ENCODE results near the gene SPACA7. TPM values are rescaled to one million over a fixed set of nuclear protein-coding genes. Genes with fewer than 3 reads are reported as not detected.
"Not testable (repeated sequence)": the region's sequence is repeated elsewhere in the genome, so short reads cannot be mapped to it uniquely, and the experiment has no call there.

The SPACA7 gene
- total RNA-seq, 2 donors from 2014 or later: not detected

GRCh38 chr13:112395941-112396340 lies 19.8 kb downstream of the SPACA7 start:
- DNase-seq; intact Hi-C loops (cut with DNase I, micrococcal nuclease); ATAC-seq: not testable (repeated sequence)

- intact Hi-C loops (cut with DNase I, micrococcal nuclease): no loop called here
- ATAC-seq (no peak), DNase-seq (no peak)
These were observed 21.0 kb downstream of the SPACA7 start for GRCh38 chr13:112397108-112397507.

DNA sequence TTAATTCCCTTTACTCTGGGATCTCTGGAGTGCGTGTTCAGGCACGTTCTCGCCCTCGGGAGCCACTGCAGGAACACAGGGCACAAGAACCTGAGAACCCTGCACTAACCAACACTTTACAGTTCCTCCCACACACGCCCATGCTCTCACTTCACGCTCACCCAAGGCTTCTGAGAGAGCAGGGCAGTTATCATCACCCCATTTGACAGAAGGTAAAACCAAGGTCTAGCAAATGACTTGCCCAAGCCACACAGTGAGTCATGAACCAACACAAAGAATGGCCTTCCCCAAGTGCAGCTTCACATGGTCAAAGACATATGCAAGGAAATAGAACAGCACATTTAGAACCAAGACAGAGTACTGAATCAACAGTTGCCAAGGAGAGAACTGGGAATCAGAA lies 22.2 kb downstream of the SPACA7 start:
- ATAC-seq; DNase-seq; intact Hi-C loops (cut with DNase I, micrococcal nuclease): not testable (repeated sequence)

GRCh38 chr13:112409828-112410227 lies 33.7 kb downstream of the SPACA7 start:
- intact Hi-C loops (cut with DNase I, micrococcal nuclease); DNase-seq; ATAC-seq: not testable (repeated sequence)

GRCh38 chr13:112416647-112417046 lies 40.5 kb downstream of the SPACA7 start:
- no peak for ATAC-seq
- intact Hi-C loops (cut with DNase I, micrococcal nuclease): no loop called here
- DNase-seq: no peak

DNA sequence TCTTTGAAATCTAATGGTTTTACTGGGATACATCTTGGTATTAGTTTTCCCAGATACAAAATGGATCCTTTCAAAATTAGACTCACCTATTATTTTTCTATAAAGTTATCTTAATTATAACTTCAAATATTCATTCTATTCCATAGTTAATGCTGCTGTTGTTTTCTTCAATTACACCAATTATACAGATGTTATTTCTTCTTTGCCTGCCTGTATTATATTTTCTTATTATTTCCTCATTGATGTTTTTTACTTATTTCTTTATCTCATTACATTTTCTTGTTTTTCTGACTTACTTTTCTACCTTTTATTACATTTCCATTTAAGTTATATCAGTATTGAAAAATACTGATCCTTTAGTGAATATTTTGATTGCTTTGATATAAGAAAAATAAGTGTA lies 40.9 kb downstream of the SPACA7 start:
- DNase-seq: no peak
- no peak for ATAC-seq
- intact Hi-C loops (cut with DNase I, micrococcal nuclease): no loop called here

GRCh38 chr13:112424098-112424497 lies 47.9 kb downstream of the SPACA7 start:
- DNase-seq (no peak), ATAC-seq (no peak)
- intact Hi-C loops (cut with DNase I, micrococcal nuclease): no loop called here

DNA sequence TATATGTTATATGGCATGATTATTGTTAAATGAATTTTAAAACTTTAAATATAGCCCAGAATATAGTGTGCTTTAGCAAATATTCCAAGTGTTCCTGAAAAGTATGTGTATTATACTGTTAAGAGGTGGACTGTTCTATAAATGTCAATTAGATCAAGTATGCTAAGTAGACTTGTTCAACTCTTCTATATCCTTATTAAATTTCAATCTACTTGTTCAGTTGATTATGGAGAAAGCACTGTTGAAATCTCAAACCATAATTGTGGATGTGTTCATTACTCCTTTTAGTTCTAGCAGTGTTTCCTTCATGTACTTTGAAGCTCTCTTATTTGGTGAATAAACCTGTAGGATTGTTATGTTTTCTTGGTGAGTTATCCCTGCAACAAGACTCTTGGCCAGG lies 52.5 kb downstream of the SPACA7 start:
- ATAC-seq (no peak), DNase-seq (no peak)
- intact Hi-C loops (cut with DNase I, micrococcal nuclease): no loop called here

DNA sequence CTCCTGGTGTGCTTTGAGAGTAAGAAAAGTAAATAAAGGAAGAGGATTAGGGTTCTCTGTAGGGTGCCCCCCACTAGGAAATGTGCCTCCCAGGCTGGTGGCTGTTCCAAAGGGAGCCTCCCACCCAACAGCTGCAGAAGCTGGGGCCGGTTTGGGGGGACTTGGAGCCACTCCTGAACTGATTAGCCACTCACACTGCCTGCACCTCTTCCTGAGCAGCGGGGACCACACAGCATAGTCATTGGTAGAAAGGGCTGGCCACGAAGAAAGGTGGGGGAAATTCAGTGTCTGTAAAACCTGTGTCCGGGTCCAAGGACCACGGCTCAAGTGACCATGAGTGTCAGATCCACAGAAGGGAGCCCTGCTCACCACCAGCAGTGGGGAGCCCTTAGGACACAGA lies 55.6 kb downstream of the SPACA7 start:
- intact Hi-C loops (cut with DNase I, micrococcal nuclease): no loop called here
- no peak for ATAC-seq
- DNase-seq: no peak

- intact Hi-C loops (cut with DNase I, micrococcal nuclease); DNase-seq; ATAC-seq: not testable (repeated sequence)
These were observed 56.6 kb downstream of the SPACA7 start for GRCh38 chr13:112432734-112433133.

GRCh38 chr13:112433517-112433916 lies 57.4 kb downstream of the SPACA7 start:
- DNase-seq; ATAC-seq; intact Hi-C loops (cut with DNase I, micrococcal nuclease): not testable (repeated sequence)

- ATAC-seq (no peak), DNase-seq (no peak)
- intact Hi-C loops (cut with DNase I, micrococcal nuclease): no loop called here
These were observed 57.9 kb downstream of the SPACA7 start for GRCh38 chr13:112434032-112434431.

DNA sequence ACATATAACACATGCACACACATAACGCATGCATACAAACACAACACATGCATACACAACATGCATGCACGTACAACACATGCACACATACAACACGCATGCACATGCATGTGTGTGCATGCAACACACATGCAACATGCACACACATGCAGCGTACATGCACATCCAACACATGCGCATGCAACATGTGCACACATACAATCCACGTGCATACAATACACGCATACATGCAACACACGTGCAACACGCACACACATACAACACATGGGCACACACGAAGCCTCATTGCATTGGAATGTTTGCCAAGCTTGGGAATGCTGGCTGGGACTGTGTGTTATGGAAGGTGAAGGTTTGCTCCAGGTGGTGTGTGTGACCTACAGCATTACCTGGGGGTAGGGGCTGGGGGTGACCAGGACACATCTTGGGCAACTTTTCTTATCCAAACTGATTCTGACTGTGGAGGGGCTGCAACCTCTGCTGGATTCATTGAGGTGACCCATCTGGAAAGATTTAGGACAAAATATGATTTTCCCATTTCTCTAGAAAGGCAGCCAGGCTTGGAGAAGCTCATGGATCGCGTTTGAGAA lies 58.9 kb downstream of the SPACA7 start:
- intact Hi-C loops (cut with DNase I, micrococcal nuclease): no loop called here
- DNase-seq: no peak
- no peak for ATAC-seq

GRCh38 chr13:112435973-112436372 lies 59.8 kb downstream of the SPACA7 start:
- DNase-seq (no peak), ATAC-seq (no peak)
- intact Hi-C loops (cut with DNase I, micrococcal nuclease): no loop called here

- intact Hi-C loops (cut with DNase I, micrococcal nuclease): no loop called here
- DNase-seq: no peak
- no peak for ATAC-seq
These were observed 61.9 kb downstream of the SPACA7 start for GRCh38 chr13:112438094-112438493.

DNA sequence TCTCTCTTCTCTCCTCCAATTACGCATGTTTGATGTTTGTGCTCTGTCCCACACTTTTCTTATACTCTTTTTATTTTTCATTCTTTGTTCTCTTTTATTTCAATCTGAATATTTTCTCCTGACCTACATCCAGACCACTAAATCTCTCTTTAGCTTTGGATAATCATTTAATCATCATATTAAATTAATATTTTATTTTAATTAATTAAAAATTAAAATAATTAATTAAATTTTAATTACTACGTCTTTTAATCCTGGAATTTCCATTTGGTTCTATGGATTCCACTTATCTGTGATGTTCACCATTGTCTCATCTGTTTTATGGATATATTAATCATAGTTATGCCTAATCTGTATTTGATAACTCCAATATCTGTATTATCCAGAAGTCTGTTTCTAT lies 62.4 kb downstream of the SPACA7 start:
- ATAC-seq: no peak
- DNase-seq: no peak
- intact Hi-C loops (cut with DNase I, micrococcal nuclease): no loop called here

GRCh38 chr13:112441226-112441625 lies 65.1 kb downstream of the SPACA7 start:
- ATAC-seq: no peak
- no peak for DNase-seq
- intact Hi-C loops (cut with DNase I, micrococcal nuclease): loop anchor here (5.0 to 10.0 kb wide), 2 partner anchors 964 to 966 kb away; no protein-coding TSS in a partner anchor

GRCh38 chr13:112441779-112442310 lies 65.7 kb downstream of the SPACA7 start:
- intact Hi-C loops (cut with DNase I, micrococcal nuclease): loop anchor here (5.0 to 10.0 kb wide), 2 partner anchors 965 to 967 kb away; no protein-coding TSS in a partner anchor
- DNase-seq (no peak), ATAC-seq (no peak)

DNA sequence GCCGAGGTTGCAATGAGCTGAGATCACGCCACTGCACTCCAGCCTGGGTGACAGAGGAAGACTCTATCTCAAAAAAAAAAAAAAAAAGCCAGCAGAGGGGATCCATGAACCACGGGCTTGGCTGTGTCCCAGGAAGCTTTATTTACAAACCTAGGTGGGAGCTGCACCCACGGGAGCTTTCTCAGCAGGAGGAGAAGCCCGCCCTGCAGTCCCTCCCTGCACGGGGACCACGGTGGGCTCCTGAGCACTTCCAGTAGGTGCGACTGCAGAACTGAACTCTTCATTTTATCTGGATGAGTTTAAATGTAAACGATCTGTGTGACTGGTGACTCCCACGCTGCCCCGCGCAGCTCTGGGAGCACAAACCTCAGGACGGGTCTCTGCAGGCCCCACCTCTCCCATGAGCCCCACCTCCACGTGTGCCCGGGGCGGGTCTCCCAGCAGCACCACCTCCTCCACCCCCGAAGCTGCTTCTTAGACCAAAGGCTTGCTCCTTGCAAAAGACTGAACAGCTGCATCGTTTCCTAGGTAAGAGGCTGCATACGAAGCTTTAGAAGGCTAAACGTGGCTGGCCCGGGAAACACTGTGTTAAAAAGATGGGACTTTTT lies 66.4 kb downstream of the SPACA7 start:
- ATAC-seq: no peak
- DNase-seq: no peak
- intact Hi-C loops (cut with DNase I, micrococcal nuclease): loop anchor here (5.0 to 10.0 kb wide), 2 partner anchors 965 to 968 kb away; no protein-coding TSS in a partner anchor

All from left colon (tissue), 2 donors.